Gastrocnemius medialis (tissue), 4 donors: ENCODE results near the gene MDH2.

Experiments
- CTCF ChIP-seq, 5 experiments: fragments of 450-650 bp in 3 of 5; fragments of 200-600 bp in 2 of 5; sonication (generic) in 2 of 5; IDR thresholded peaks in 4 of 5; conservative IDR thresholded peaks in 1 of 5; 1 replicate in 4 of 5; 2 replicates in 1 of 5; pipeline ENCODE4 v1.5.1; 2016 to 2019; ENCODE audit warnings: antibody characterized with exemption in 5 of 5, mild to moderate bottlenecking in 3 of 5, moderate library complexity in 3 of 5
- POLR2A ChIP-seq, 2 donors: fragments of 450-650 bp; IDR thresholded peaks; one replicate each; pipeline ENCODE4 v1.6.1; 2017; ENCODE audit warnings: antibody characterized with exemption in 2 of 2, mild to moderate bottlenecking in 2 of 2, moderate library complexity in 2 of 2

- no peak for TF ChIP-seq POLR2A (IDR thresholded peaks at IDR 0.05)
- TF ChIP-seq CTCF (IDR thresholded peaks at IDR 0.05 in 4 of 5, conservative IDR thresholded peaks at IDR 0.05 in 1 of 5), result no peak
These were observed 32.3 kb downstream of the MDH2 start for GRCh38 chr7:76080204-76080603.
